ES-I3 (cell line): ENCODE data around the gene KCNG4.

ENCODE experiments used
- H3K36me3 ChIP-seq: 2 replicates; pipeline ENCODE4 v1.6.1; 2013; ENCODE audit warnings: mild to moderate bottlenecking, low read length, control low read depth, moderate library complexity; ENCODE audit not compliant: insufficient read depth
- H3K4me1 ChIP-seq: 2 replicates; pipeline ENCODE4 v1.6.1; 2013; ENCODE audit warnings: mild to moderate bottlenecking, control low read depth, low read length; ENCODE audit not compliant: insufficient read depth
- H3K9ac ChIP-seq: 2 replicates; pipeline ENCODE4 v1.6.1; 2013; ENCODE audit warnings: low read depth, mild to moderate bottlenecking, low read length, moderate library complexity
- H3K9me3 ChIP-seq: 2 replicates; pipeline ENCODE4 v1.6.1; 2013; ENCODE audit warnings: mild to moderate bottlenecking, low read length, moderate library complexity; ENCODE audit not compliant: control insufficient read depth, insufficient read depth

KCNG4 gene

DNA sequence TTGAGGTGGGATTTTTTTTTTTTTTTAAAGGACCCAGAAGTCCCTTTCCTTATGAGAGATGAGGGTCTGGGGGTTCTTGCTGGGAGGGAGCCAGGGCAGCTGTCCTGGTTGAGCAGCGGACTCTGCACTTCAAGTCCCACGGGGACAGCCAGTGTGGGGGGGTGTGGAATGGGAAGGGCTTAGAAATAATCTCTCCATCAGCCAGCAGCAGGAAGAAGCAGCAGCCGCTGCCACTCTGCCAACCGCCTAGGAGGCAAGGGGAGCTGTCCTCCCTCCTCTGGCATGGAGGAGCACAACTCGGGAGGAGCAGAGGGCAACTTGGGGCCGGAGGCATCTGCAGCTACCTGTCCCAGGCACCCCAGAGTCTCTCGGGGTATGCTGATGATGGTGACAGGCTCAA is at the start of gene KCNG4:
KCNG4 (minus strand) TSS at position 104 of the 400 bp plus-strand sequence. CDS start 2,527 bp downstream, outside the sequence.
- Histone ChIP-seq H3K4me1 (no peaks in the 10 kb centered on the region), H3K36me3 (no peaks in the 10 kb centered on the region), H3K9me3 (no peaks in the 10 kb centered on the region), H3K9ac (no peak within 1 kb of the TSS)

DNA sequence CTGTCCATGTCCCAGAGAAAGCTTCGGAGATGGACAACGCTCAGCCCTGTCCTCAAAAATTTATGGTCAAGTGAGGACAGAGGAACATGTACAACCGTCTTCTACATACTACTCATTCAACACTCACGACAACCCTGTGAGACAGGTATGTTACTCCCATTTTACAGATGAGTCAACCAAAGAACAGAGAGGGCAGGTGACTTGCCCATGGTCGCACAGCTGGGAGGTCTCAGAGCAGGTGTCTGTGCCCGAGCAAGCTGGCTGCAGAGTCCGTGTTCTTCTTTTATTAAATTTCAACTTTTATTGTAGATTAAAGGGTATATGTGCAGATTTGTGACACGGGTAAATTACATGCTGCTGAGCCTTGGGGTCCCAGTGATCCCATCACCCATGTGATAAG is 49.1 kb upstream of the KCNG4 start:
- Histone ChIP-seq H3K9me3 (no peaks in the 10 kb centered on the region), H3K36me3 (no peaks in the 10 kb centered on the region), H3K4me1 (peaks cover 13% of the 10 kb centered on the region), H3K9ac (no peak overlapping the region)

DNA sequence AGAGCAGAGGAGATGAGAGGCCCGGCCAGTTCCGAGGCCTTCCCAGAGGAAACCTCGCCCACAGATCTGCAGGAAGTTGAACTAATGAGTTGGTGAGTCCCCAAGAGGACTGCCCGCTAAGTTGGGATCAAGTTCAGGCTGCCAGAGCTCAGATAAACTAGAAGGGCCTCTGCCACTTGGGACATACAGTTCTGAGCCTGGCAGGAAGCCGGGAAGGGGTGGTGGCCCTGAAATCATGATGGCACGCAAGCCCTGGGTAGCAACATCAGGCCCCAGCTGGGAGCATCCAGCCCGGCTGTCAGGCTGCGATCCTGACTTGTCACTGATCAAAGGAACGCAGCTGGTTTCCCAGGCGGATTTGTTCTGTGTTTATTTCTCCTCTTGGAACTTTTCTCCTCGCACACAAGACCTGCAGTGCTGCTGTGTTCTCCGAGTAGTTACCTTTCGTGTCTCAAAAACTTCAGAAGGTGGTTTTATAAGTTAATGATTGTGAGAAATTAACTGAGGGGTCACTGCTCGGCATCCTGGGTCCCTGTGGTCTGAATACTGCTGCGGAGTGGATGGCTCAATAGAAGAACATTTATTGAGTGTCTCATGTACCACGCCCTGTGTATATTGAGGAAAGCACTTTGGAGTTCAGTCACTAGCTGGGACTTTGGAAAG is 46.9 kb upstream of the KCNG4 start:
- no peak overlapping the region for H3K9ac ChIP-seq
- no peaks in the 10 kb centered on the region for H3K9me3 ChIP-seq
- H3K36me3 ChIP-seq = no peaks in the 10 kb centered on the region
- peaks cover 12% of the 10 kb centered on the region for H3K4me1 ChIP-seq

DNA sequence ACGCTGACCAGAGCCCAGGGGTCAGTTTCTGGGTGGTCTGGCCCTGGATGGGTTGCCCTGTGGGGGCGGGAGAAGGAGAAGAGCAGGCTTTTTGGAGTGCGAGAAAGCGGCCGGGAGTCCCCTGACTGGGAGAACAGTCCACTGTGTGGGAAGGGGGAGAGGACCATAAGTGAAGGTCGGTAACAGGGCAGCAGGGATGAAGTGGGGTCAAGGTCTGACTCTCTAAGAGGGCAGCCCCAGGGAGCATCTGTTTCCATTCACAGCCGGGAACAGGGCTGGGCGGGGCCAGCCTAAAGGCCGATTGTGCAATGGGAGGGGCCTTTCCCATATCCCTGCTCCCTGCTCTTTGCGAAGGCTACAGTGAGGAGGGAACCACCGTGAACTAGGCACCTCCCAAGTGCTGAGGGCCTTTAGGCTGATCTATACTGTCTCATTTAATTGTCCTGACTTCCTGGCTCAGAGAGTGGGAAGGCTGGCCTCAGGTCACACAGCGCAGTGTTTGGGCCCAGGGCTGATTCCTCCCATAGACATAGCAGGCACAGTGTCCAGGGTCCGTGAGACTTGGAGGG is 44.4 kb upstream of the KCNG4 start:
- Histone ChIP-seq H3K36me3 (no peaks in the 10 kb centered on the region), H3K9ac (peak overlapping the region; percentile 15; the same call in 1 of the 2 replicates), H3K9me3 (no peaks in the 10 kb centered on the region)

DNA sequence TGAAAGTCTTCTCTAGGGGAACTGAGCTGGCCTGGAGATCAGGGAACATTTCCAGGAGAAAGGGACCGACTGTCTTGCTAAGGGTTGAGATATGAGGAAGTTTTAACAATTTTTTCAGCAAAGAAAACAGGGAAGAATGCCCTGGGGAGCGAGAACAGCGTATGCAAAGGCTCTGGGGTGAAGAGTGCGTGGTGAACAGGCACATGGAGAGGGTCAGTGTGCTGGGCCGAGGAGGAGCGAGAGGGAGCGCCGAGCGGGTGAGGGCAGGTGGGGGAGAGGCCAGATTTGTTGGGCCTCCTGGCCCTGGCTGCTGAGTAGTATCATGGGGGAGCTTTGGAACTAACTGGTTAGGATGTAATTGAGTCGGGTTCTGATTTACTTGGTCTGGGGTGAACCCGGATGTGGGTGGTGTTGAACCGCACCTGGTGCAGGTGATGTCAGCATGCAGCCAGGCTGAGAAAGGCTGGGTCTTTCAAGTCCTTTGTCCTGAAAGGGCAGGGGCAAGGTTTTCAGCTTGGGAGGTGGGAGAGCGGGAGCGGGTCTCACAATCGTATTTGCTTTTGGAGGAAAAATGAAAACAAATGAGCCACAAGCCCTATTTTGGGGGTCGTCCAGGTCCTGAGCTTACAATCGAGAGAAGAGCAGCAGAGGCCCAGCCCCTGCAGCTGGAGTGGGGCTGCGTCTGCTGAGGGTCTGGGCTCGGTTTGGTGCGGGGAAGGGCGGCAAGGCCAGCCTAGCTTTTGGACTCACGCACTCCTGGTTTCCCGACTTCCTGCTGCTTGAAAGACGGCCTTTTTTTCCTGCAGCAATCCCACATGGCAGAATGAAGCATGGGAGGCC is 43.7 kb upstream of the KCNG4 start:
- H3K36me3 ChIP-seq = no peaks in the 10 kb centered on the region
- peak overlapping the region; percentile 15; the same call in 1 of the 2 replicates for H3K9ac ChIP-seq
- H3K4me1 ChIP-seq = peaks cover 15% of the 10 kb centered on the region; the same call in 1 of the 2 replicates
- H3K9me3 ChIP-seq = no peaks in the 10 kb centered on the region

More for the DNA sequence above, 44.4 kb upstream of the KCNG4 start:
- H3K4me1 ChIP-seq = peaks cover 9% of the 10 kb centered on the region; the same call in 1 of the 2 replicates

GRCh38 chr16:84282533-84282932 is 42.7 kb upstream of the KCNG4 start:
- H3K9me3 ChIP-seq = no peaks in the 10 kb centered on the region
- H3K36me3 ChIP-seq = no peaks in the 10 kb centered on the region
- no peak overlapping the region for H3K9ac ChIP-seq
- peaks cover 15% of the 10 kb centered on the region; the same call in 1 of the 2 replicates for H3K4me1 ChIP-seq

GRCh38 chr16:84281074-84281473 is 41.3 kb upstream of the KCNG4 start:
- Histone ChIP-seq H3K9me3 (no peaks in the 10 kb centered on the region), H3K36me3 (no peaks in the 10 kb centered on the region), H3K4me1 (peaks cover 15% of the 10 kb centered on the region; the same call in 1 of the 2 replicates), H3K9ac (no peak overlapping the region)

GRCh38 chr16:84279881-84280280 is 40.1 kb upstream of the KCNG4 start:
- no peaks in the 10 kb centered on the region for H3K9me3 ChIP-seq
- H3K36me3 ChIP-seq = no peaks in the 10 kb centered on the region
- peaks cover 15% of the 10 kb centered on the region; the same call in 1 of the 2 replicates for H3K4me1 ChIP-seq
- no peak overlapping the region for H3K9ac ChIP-seq

GRCh38 chr16:84278968-84279367 is 39.2 kb upstream of the KCNG4 start:
- Histone ChIP-seq H3K9me3 (no peaks in the 10 kb centered on the region), H3K9ac (no peak overlapping the region)

GRCh38 chr16:84278333-84278732 is 38.5 kb upstream of the KCNG4 start:
- H3K9me3 ChIP-seq = no peaks in the 10 kb centered on the region
- H3K9ac ChIP-seq = no peak overlapping the region
- peaks cover 7% of the 10 kb centered on the region; the same call in 1 of the 2 replicates for H3K4me1 ChIP-seq
- no peaks in the 10 kb centered on the region for H3K36me3 ChIP-seq

More at GRCh38 chr16:84278968-84279367, 39.2 kb upstream of the KCNG4 start:
- Histone ChIP-seq H3K4me1 (peaks cover 12% of the 10 kb centered on the region; the same call in 1 of the 2 replicates), H3K36me3 (no peaks in the 10 kb centered on the region)

GRCh38 chr16:84277244-84277823 is 37.5 kb upstream of the KCNG4 start:
- Histone ChIP-seq H3K9ac (no peak overlapping the region), H3K9me3 (no peaks in the 10 kb centered on the region), H3K36me3 (no peaks in the 10 kb centered on the region), H3K4me1 (0 out of 2 replicates have a peak, but pooled peaks cover 7% of the 10 kb centered on the region)

- H3K9ac ChIP-seq = no peak overlapping the region
These were observed 35.9 kb upstream of the KCNG4 start for GRCh38 chr16:84275585-84276151.

DNA sequence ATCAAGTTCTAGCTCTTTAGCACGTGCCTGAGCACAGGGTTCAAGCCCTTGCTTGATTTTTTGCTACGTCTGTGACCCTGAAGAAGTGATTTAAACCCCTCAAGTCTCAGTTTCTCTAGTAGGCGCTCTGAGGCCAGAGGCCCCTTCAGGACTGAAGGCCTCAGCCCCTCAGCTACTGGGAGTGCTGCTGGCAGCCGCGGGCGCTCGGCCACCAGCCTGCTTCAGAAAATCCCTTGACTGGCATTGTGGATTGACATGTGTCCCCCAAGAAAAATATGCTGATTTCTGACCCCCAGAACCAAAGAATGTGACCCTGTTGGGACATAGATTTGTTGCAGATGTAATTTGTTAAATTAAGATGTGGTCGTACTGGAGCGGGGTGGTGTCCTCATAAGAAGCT is 34.7 kb upstream of the KCNG4 start:
- no peak overlapping the region for H3K9ac ChIP-seq
- 0 out of 2 replicates have a peak, but pooled peaks cover 7% of the 10 kb centered on the region for H3K4me1 ChIP-seq
- H3K36me3 ChIP-seq = no peaks in the 10 kb centered on the region
- H3K9me3 ChIP-seq = no peaks in the 10 kb centered on the region

More at GRCh38 chr16:84275585-84276151, 35.9 kb upstream of the KCNG4 start:
- no peaks in the 10 kb centered on the region for H3K36me3 ChIP-seq
- 0 out of 2 replicates have a peak, but pooled peaks cover 7% of the 10 kb centered on the region for H3K4me1 ChIP-seq
- no peaks in the 10 kb centered on the region for H3K9me3 ChIP-seq
